ENCODE results near the gene LAMA2.
A peak's percentile ranks its signal among the peaks of the same experiment; 100 is the strongest.

Gene LAMA2

GRCh38 chr6:128882991-128883611 is at the start of gene LAMA2:
Gene LAMA2, plus strand, starts transcription at chr6:128883138. Its CDS starts 108 bp downstream, at chr6:128883246.
- Histone ChIP-seq H3K9me3 (ENCODE audit: control insufficient read depth in 2 of 2, low read length in 2 of 2) (no peaks in the 10 kb centered on the region), H3K27me3 (ENCODE audit: control insufficient read depth in 1 of 2, insufficient read depth in 2 of 2, low read length in 2 of 2) (no peaks in the 10 kb centered on the region), H3K36me3 (ENCODE audit: control insufficient read depth in 2 of 2, insufficient read depth in 2 of 2, low read length in 2 of 2) (no peaks in the 10 kb centered on the region), H3K4me3 (ENCODE audit: low read length in 2 of 2) (peak within 1 kb of the TSS; percentile 80 to 84), H3K9ac (ENCODE audit: low read length in 2 of 2) (peak within 1 kb of the TSS; percentile 61 to 63), H3K27ac (ENCODE audit: low read length) (peak within 1 kb of the TSS; percentile 46), H3K4me1 (ENCODE audit: control insufficient read depth, insufficient read depth, low read length) (no peaks in the 10 kb centered on the region)

- H3K36me3 ChIP-seq (ENCODE audit: control insufficient read depth in 2 of 2, insufficient read depth in 2 of 2, low read length in 2 of 2): no peaks in the 10 kb centered on the region
- H3K27me3 ChIP-seq (ENCODE audit: control insufficient read depth in 1 of 2, insufficient read depth in 2 of 2, low read length in 2 of 2): no peaks in the 10 kb centered on the region
- no peak overlapping the region for H3K4me3 ChIP-seq (ENCODE audit: low read length in 2 of 2)
- no peaks in the 10 kb centered on the region for H3K9me3 ChIP-seq (ENCODE audit: control insufficient read depth in 2 of 2, low read length in 2 of 2)
- no peaks in the 10 kb centered on the region for H3K4me1 ChIP-seq (ENCODE audit: control insufficient read depth, insufficient read depth, low read length)
- no peak overlapping the region for H3K27ac ChIP-seq (ENCODE audit: low read length)
- no peak overlapping the region for H3K9ac ChIP-seq (ENCODE audit: low read length in 2 of 2)
Measured at GRCh38 chr6:128836761-128837160, 46.2 kb upstream of the LAMA2 start.

GRCh38 chr6:128841518-128841917 is 41.4 kb upstream of the LAMA2 start:
- Histone ChIP-seq H3K4me3 (ENCODE audit: low read length in 2 of 2) (no peak overlapping the region), H3K27ac (ENCODE audit: low read length) (no peak overlapping the region), H3K9ac (ENCODE audit: low read length in 2 of 2) (no peak overlapping the region)

GRCh38 chr6:128844598-128844997 is 38.3 kb upstream of the LAMA2 start:
- no peak overlapping the region for H3K9ac ChIP-seq (ENCODE audit: low read length in 2 of 2)
- H3K27me3 ChIP-seq (ENCODE audit: control insufficient read depth in 1 of 2, insufficient read depth in 2 of 2, low read length in 2 of 2): no peaks in the 10 kb centered on the region
- H3K9me3 ChIP-seq (ENCODE audit: control insufficient read depth in 2 of 2, low read length in 2 of 2): no peaks in the 10 kb centered on the region
- H3K4me1 ChIP-seq (ENCODE audit: control insufficient read depth, insufficient read depth, low read length): no peaks in the 10 kb centered on the region
- no peaks in the 10 kb centered on the region for H3K36me3 ChIP-seq (ENCODE audit: control insufficient read depth in 2 of 2, insufficient read depth in 2 of 2, low read length in 2 of 2)
- H3K27ac ChIP-seq (ENCODE audit: low read length): no peak overlapping the region
- no peak overlapping the region for H3K4me3 ChIP-seq (ENCODE audit: low read length in 2 of 2)

More at GRCh38 chr6:128841518-128841917, 41.4 kb upstream of the LAMA2 start:
- Histone ChIP-seq H3K9me3 (ENCODE audit: control insufficient read depth in 2 of 2, low read length in 2 of 2) (no peaks in the 10 kb centered on the region), H3K27me3 (ENCODE audit: control insufficient read depth in 1 of 2, insufficient read depth in 2 of 2, low read length in 2 of 2) (no peaks in the 10 kb centered on the region), H3K4me1 (ENCODE audit: control insufficient read depth, insufficient read depth, low read length) (no peaks in the 10 kb centered on the region), H3K36me3 (ENCODE audit: control insufficient read depth in 2 of 2, insufficient read depth in 2 of 2, low read length in 2 of 2) (no peaks in the 10 kb centered on the region)

- Histone ChIP-seq H3K4me3 (ENCODE audit: low read length in 2 of 2) (no peak overlapping the region), H3K36me3 (ENCODE audit: control insufficient read depth in 2 of 2, insufficient read depth in 2 of 2, low read length in 2 of 2) (no peaks in the 10 kb centered on the region), H3K4me1 (ENCODE audit: control insufficient read depth, insufficient read depth, low read length) (no peaks in the 10 kb centered on the region), H3K9ac (ENCODE audit: low read length in 2 of 2) (no peak overlapping the region), H3K27me3 (ENCODE audit: control insufficient read depth in 1 of 2, insufficient read depth in 2 of 2, low read length in 2 of 2) (no peaks in the 10 kb centered on the region), H3K9me3 (ENCODE audit: control insufficient read depth in 2 of 2, low read length in 2 of 2) (no peaks in the 10 kb centered on the region), H3K27ac (ENCODE audit: low read length) (no peak overlapping the region)
Measured at GRCh38 chr6:128847431-128848210, 35.3 kb upstream of the LAMA2 start.

GRCh38 chr6:128848212-128848935 is 34.6 kb upstream of the LAMA2 start:
- no peak overlapping the region for H3K9ac ChIP-seq (ENCODE audit: low read length in 2 of 2)
- H3K9me3 ChIP-seq (ENCODE audit: control insufficient read depth in 2 of 2, low read length in 2 of 2): no peaks in the 10 kb centered on the region
- H3K27ac ChIP-seq (ENCODE audit: low read length): no peak overlapping the region
- H3K4me1 ChIP-seq (ENCODE audit: control insufficient read depth, insufficient read depth, low read length): no peaks in the 10 kb centered on the region
- H3K4me3 ChIP-seq (ENCODE audit: low read length in 2 of 2): no peak overlapping the region
- no peaks in the 10 kb centered on the region for H3K36me3 ChIP-seq (ENCODE audit: control insufficient read depth in 2 of 2, insufficient read depth in 2 of 2, low read length in 2 of 2)
- H3K27me3 ChIP-seq (ENCODE audit: control insufficient read depth in 1 of 2, insufficient read depth in 2 of 2, low read length in 2 of 2): no peaks in the 10 kb centered on the region

- H3K9ac ChIP-seq (ENCODE audit: low read length in 2 of 2): no peak overlapping the region
Measured at GRCh38 chr6:128855581-128856085, 27.3 kb upstream of the LAMA2 start.

GRCh38 chr6:128857806-128858205 is 25.1 kb upstream of the LAMA2 start:
- Histone ChIP-seq H3K9ac (ENCODE audit: low read length in 2 of 2) (no peak overlapping the region), H3K36me3 (ENCODE audit: control insufficient read depth in 2 of 2, insufficient read depth in 2 of 2, low read length in 2 of 2) (no peaks in the 10 kb centered on the region), H3K27ac (ENCODE audit: low read length) (no peak overlapping the region), H3K4me3 (ENCODE audit: low read length in 2 of 2) (no peak overlapping the region), H3K27me3 (ENCODE audit: control insufficient read depth in 1 of 2, insufficient read depth in 2 of 2, low read length in 2 of 2) (no peaks in the 10 kb centered on the region), H3K9me3 (ENCODE audit: control insufficient read depth in 2 of 2, low read length in 2 of 2) (peaks cover 0 to 3% of the 10 kb centered on the region in 2 donors), H3K4me1 (ENCODE audit: control insufficient read depth, insufficient read depth, low read length) (no peaks in the 10 kb centered on the region)

More at GRCh38 chr6:128855581-128856085, 27.3 kb upstream of the LAMA2 start:
- H3K9me3 ChIP-seq (ENCODE audit: control insufficient read depth in 2 of 2, low read length in 2 of 2): no peaks in the 10 kb centered on the region
- H3K36me3 ChIP-seq (ENCODE audit: control insufficient read depth in 2 of 2, insufficient read depth in 2 of 2, low read length in 2 of 2): no peaks in the 10 kb centered on the region
- H3K4me3 ChIP-seq (ENCODE audit: low read length in 2 of 2): no peak overlapping the region
- no peaks in the 10 kb centered on the region for H3K4me1 ChIP-seq (ENCODE audit: control insufficient read depth, insufficient read depth, low read length)
- H3K27me3 ChIP-seq (ENCODE audit: control insufficient read depth in 1 of 2, insufficient read depth in 2 of 2, low read length in 2 of 2): no peaks in the 10 kb centered on the region
- H3K27ac ChIP-seq (ENCODE audit: low read length): no peak overlapping the region

GRCh38 chr6:128860782-128861181 is 22.2 kb upstream of the LAMA2 start:
- Histone ChIP-seq H3K27me3 (ENCODE audit: control insufficient read depth in 1 of 2, insufficient read depth in 2 of 2, low read length in 2 of 2) (no peaks in the 10 kb centered on the region), H3K36me3 (ENCODE audit: control insufficient read depth in 2 of 2, insufficient read depth in 2 of 2, low read length in 2 of 2) (no peaks in the 10 kb centered on the region), H3K4me1 (ENCODE audit: control insufficient read depth, insufficient read depth, low read length) (no peaks in the 10 kb centered on the region), H3K9me3 (ENCODE audit: control insufficient read depth in 2 of 2, low read length in 2 of 2) (peaks cover 0 to 3% of the 10 kb centered on the region in 2 donors), H3K27ac (ENCODE audit: low read length) (no peak overlapping the region), H3K9ac (ENCODE audit: low read length in 2 of 2) (no peak overlapping the region), H3K4me3 (ENCODE audit: low read length in 2 of 2) (no peak overlapping the region)

- H3K9me3 ChIP-seq (ENCODE audit: control insufficient read depth in 2 of 2, low read length in 2 of 2): peaks cover 0 to 3% of the 10 kb centered on the region in 2 donors
- no peak overlapping the region for H3K27ac ChIP-seq (ENCODE audit: low read length)
- H3K9ac ChIP-seq (ENCODE audit: low read length in 2 of 2): no peak overlapping the region
- no peak overlapping the region for H3K4me3 ChIP-seq (ENCODE audit: low read length in 2 of 2)
- H3K4me1 ChIP-seq (ENCODE audit: control insufficient read depth, insufficient read depth, low read length): no peaks in the 10 kb centered on the region
- no peaks in the 10 kb centered on the region for H3K36me3 ChIP-seq (ENCODE audit: control insufficient read depth in 2 of 2, insufficient read depth in 2 of 2, low read length in 2 of 2)
- no peaks in the 10 kb centered on the region for H3K27me3 ChIP-seq (ENCODE audit: control insufficient read depth in 1 of 2, insufficient read depth in 2 of 2, low read length in 2 of 2)
Measured at GRCh38 chr6:128863983-128864382, 19.0 kb upstream of the LAMA2 start.

Data from stomach smooth muscle (tissue), 2 donors.